MCF 10A (cell line): ENCODE data around the gene BOK. TPM values are rescaled to one million over a fixed set of nuclear protein-coding genes. Genes with fewer than 3 reads are reported as not detected.

Source experiments
- BruUV-seq: library from RNA; stranded (reverse); fragments of 400-500 nt; replicated peaks from 2 replicates; lab custom pipeline; 2021; lab: Mats Ljungman, UMichigan
- CTCF ChIA-PET: fragments of 300-600 bp; sonication (Branson Sonifier 250); formaldehyde crosslinking; extraction: SDS; loops from one replicate; lab custom pipeline; 2021; ENCODE audit warnings: antibody characterized with exemption, inconsistent platforms; lab: Yijun Ruan, JAX
- POLR2A ChIA-PET: fragments of 300-600, 350-650 bp; sonication (Branson Sonifier 250); formaldehyde crosslinking; extraction: SDS; loops from one replicate; lab custom pipeline; 2020; ENCODE audit warnings: antibody characterized with exemption, inconsistent platforms; lab: Yijun Ruan, JAX
- DNase-seq: peaks from one replicate; pipeline ENCODE4 v3.0.0-alpha.2; 2018; ENCODE audit not compliant: unreplicated experiment
- H3K27ac Mint-ChIP-seq: one replicate; pipeline ENCODE4 v1.8.0; 2022; ENCODE audit warnings: mild to moderate bottlenecking, low read depth, mixed read lengths; ENCODE audit not compliant: unreplicated experiment
- H3K27me3 Mint-ChIP-seq: one replicate; pipeline ENCODE4 v1.8.0; 2022; ENCODE audit warnings: mixed read lengths; ENCODE audit not compliant: insufficient read depth, unreplicated experiment
- H3K36me3 Mint-ChIP-seq: one replicate; pipeline ENCODE4 v1.8.0; 2022; ENCODE audit warnings: mild to moderate bottlenecking, moderate library complexity, mixed read lengths; ENCODE audit not compliant: insufficient read depth, unreplicated experiment
- H3K4me1 Mint-ChIP-seq: one replicate; pipeline ENCODE4 v1.8.0; 2022; ENCODE audit warnings: mixed read lengths; ENCODE audit not compliant: insufficient read depth, unreplicated experiment
- H3K4me3 Mint-ChIP-seq: one replicate; pipeline ENCODE4 v1.8.0; 2022; ENCODE audit warnings: mild to moderate bottlenecking, moderate library complexity, mixed read lengths; ENCODE audit not compliant: unreplicated experiment
- H3K9me3 Mint-ChIP-seq: one replicate; pipeline ENCODE4 v1.8.0; 2022; ENCODE audit warnings: mixed read lengths; ENCODE audit not compliant: unreplicated experiment
- intact Hi-C: fragments of 100-400 bp; cut with micrococcal nuclease; formaldehyde crosslinking; loops from 2 replicates; pipeline ENCODE4 v1.14.1; 2022
- total RNA-seq: library from RNA; stranded (reverse); gene quantifications from 2 replicates; pipeline ENCODE4 v1.2.3, GENCODE V29; 2022
- TF ChIP-seq, protein P1 (sequence below): fragments of 200-600 bp; IDR thresholded peaks from one replicate; pipeline ENCODE4 v1.8.0; 2022; ENCODE audit warnings: antibody characterized with exemption, mild to moderate bottlenecking; ENCODE audit not compliant: unreplicated experiment

BOK gene
- total RNA-seq, 1 experiment from 2014 or later: 18.6 TPM

DNA sequence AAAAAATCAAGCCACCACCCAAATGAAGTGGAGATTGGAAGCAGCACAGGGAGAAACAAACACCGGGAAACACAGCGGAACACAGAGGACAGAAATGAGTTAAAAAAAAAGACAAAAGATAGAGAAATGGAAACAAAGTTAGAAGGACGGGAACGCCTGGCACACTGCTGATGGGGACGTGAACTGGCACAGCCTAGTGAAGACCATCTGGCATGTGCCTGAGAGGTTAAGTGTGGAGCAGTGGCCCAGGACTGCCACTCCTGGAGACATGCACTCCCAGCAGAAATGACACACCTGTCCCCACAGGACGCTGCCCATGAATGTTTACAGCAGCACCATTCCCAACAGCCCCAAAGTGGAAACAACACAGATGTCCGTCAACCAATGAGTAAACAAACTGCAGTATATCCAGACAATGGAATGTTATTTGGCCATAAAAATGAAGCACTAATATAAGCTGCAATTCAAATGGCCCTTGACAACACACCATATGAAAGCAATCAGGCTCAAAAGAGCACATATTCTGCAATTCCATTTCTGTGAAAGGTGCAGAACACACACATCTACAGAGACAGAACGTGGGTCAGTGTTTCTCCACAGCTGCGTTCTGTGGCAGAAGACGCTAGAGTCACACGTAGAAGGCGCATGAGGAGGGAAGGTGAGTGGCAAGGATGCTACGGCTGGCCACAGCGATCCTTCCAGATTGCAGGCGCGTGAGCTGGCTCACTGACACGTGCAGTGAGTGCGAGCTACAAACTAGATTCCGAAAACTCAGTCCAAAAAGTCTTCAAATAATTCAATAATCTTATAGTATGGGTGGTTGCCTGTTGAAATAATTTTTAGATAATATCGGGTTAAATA, 53.8 kb downstream of the BOK start:
- Mint-ChIP-seq H3K27ac (no peak overlapping the region), H3K9me3 (no peaks in the 10 kb centered on the region), H3K4me3 (no peak overlapping the region), H3K36me3 (peaks cover 45% of the 10 kb centered on the region), H3K27me3 (no peaks in the 10 kb centered on the region), H3K4me1 (peaks cover 5% of the 10 kb centered on the region)
- ChIA-PET POLR2A (no interaction called here), CTCF (interaction anchor here (0.7 to 1.1 kb wide), 3 partner anchors 9 to 46 kb away, joined by 3 to 5 read pairs (median 3); no protein-coding TSS in a partner anchor)
- BruUV-seq: no TSS peak
- TF ChIP-seq, protein P1, sequence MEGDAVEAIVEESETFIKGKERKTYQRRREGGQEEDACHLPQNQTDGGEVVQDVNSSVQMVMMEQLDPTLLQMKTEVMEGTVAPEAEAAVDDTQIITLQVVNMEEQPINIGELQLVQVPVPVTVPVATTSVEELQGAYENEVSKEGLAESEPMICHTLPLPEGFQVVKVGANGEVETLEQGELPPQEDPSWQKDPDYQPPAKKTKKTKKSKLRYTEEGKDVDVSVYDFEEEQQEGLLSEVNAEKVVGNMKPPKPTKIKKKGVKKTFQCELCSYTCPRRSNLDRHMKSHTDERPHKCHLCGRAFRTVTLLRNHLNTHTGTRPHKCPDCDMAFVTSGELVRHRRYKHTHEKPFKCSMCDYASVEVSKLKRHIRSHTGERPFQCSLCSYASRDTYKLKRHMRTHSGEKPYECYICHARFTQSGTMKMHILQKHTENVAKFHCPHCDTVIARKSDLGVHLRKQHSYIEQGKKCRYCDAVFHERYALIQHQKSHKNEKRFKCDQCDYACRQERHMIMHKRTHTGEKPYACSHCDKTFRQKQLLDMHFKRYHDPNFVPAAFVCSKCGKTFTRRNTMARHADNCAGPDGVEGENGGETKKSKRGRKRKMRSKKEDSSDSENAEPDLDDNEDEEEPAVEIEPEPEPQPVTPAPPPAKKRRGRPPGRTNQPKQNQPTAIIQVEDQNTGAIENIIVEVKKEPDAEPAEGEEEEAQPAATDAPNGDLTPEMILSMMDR: no peak
- intact Hi-C loops: no loop called here
- no peak for DNase-seq

DNA sequence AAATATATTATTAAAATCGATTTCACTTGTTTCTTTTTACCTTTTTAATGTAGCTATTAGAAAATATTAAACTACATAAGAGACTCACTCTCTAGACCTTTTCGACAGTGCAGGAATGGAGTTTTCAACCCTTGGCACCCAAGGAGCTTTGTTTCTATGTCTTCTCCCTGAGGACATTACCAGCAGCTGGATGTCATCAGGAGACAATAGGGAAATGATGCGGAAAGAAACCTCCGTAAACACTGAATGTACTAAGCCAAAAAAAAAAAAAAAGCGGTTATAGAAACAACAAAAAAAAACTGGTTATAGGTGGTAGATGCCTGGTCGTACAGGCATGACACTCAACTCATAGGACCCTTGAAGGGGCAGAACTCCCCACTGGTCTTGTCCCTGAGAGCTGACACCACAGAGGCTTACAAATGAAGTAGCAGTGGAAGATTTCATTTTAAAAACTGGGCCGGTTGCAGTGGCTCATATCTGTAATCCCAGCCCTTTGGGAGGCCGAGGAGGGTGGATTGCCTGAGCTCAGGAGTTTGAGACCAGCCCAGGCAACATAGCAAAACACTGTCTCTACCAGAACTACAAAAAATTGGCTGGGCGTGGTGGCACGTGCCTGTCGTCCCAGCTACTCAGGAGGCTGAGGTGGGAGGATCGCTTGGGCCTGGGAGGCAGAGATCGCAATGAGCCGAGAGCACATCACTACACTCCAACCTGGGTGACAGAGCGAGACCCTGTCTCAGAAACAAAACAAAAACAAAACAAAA, 54.7 kb downstream of the BOK start:
- intact Hi-C loops: no loop called here
- POLR2A ChIA-PET: interaction anchor here (0.6 kb wide), 1 partner anchor 174 kb away, joined by 3 read pairs; no protein-coding TSS in a partner anchor
- peaks cover 5% of the 10 kb centered on the region for H3K4me1 Mint-ChIP-seq

DNA sequence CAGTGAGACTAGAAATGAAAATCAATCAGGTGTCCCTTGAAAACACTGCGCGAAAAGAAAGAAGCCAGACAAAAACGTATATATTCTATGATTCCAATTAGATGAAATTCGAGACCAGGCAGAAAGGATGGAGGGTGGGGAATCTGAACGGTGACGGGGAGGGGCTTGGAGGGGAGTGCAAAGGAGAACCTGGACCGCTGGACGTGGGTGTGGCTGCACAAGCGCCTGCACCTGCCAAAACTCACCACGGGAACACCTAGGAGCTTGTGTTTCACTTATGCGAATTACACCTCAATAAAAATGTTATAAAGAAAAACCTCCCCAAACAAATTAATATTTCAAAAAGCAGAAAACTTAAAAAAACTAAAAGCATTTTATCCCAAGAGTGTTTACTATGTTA, 56.5 kb downstream of the BOK start:
- peaks cover 5% of the 10 kb centered on the region for H3K4me1 Mint-ChIP-seq
- DNase-seq: no peak
- TF ChIP-seq, protein P1: no peak
- intact Hi-C loops: no loop called here
- no peak overlapping the region for H3K27ac Mint-ChIP-seq
- peaks cover 48% of the 10 kb centered on the region for H3K36me3 Mint-ChIP-seq
- H3K4me3 Mint-ChIP-seq: no peak overlapping the region
- ChIA-PET CTCF (no interaction called here), POLR2A (no interaction called here)
- no peaks in the 10 kb centered on the region for H3K9me3 Mint-ChIP-seq
- H3K27me3 Mint-ChIP-seq: no peaks in the 10 kb centered on the region
- no TSS peak for BruUV-seq

More for the DNA sequence above, 54.7 kb downstream of the BOK start:
- Mint-ChIP-seq H3K4me3 (no peak overlapping the region), H3K9me3 (no peaks in the 10 kb centered on the region), H3K36me3 (peaks cover 45% of the 10 kb centered on the region), H3K27ac (no peak overlapping the region), H3K27me3 (no peaks in the 10 kb centered on the region)
- no TSS peak for BruUV-seq
- CTCF ChIA-PET: interaction anchor here (0.6 to 1.1 kb wide), 5 partner anchors 10 to 1444 kb away, joined by 3 to 5 read pairs (median 3); no protein-coding TSS in a partner anchor
- TF ChIP-seq, protein P1: no peak
- DNase-seq: no peak
